ENCODE data around the gene AGXT2. TPM values are rescaled to one million over a fixed set of nuclear protein-coding genes. Genes with fewer than 3 reads are reported as not detected.

Gene AGXT2
- total RNA-seq, 1 donor from 2014 or later, result not detected

DNA sequence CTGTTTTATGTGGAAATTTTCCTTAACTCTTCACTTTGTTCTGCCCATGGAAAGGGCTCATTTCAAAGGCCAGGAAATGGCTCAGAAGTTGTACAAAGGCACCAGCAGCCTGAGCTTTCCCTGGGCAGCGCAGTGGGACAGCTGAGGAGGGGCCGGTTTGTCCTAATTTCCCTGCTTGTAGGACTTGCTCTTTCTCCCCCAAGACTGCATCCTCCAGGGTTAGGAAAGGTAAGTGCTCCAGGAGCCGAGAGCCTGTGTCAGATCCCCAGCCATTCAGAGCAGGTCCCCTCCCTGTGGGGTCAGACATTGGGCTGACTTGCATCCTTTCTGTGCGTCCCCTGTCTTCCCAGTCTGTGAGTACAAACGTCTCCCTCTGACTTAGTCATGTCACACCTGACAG, 43.5 kb downstream of the AGXT2 start:
- no peaks in the 10 kb centered on the region for H3K9me3 Mint-ChIP-seq (ENCODE audit: unreplicated experiment)
- no peaks in the 10 kb centered on the region for H3K4me1 Mint-ChIP-seq (ENCODE audit: unreplicated experiment)
- no peaks in the 10 kb centered on the region for H3K36me3 Mint-ChIP-seq (ENCODE audit: low read depth, unreplicated experiment)
- TF ChIP-seq, protein P1, sequence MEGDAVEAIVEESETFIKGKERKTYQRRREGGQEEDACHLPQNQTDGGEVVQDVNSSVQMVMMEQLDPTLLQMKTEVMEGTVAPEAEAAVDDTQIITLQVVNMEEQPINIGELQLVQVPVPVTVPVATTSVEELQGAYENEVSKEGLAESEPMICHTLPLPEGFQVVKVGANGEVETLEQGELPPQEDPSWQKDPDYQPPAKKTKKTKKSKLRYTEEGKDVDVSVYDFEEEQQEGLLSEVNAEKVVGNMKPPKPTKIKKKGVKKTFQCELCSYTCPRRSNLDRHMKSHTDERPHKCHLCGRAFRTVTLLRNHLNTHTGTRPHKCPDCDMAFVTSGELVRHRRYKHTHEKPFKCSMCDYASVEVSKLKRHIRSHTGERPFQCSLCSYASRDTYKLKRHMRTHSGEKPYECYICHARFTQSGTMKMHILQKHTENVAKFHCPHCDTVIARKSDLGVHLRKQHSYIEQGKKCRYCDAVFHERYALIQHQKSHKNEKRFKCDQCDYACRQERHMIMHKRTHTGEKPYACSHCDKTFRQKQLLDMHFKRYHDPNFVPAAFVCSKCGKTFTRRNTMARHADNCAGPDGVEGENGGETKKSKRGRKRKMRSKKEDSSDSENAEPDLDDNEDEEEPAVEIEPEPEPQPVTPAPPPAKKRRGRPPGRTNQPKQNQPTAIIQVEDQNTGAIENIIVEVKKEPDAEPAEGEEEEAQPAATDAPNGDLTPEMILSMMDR (IDR thresholded peaks at IDR 0.05; ENCODE audit: unreplicated experiment), result no peak
- no peak overlapping the region for H3K4me3 Mint-ChIP-seq (ENCODE audit: unreplicated experiment)
- DNase-seq (ENCODE audit: low spot score), result no peak
- H3K27ac Mint-ChIP-seq (ENCODE audit: unreplicated experiment), result no peak overlapping the region
- H3K27me3 Mint-ChIP-seq (ENCODE audit: unreplicated experiment), result peaks cover 2% of the 10 kb centered on the region

DNA sequence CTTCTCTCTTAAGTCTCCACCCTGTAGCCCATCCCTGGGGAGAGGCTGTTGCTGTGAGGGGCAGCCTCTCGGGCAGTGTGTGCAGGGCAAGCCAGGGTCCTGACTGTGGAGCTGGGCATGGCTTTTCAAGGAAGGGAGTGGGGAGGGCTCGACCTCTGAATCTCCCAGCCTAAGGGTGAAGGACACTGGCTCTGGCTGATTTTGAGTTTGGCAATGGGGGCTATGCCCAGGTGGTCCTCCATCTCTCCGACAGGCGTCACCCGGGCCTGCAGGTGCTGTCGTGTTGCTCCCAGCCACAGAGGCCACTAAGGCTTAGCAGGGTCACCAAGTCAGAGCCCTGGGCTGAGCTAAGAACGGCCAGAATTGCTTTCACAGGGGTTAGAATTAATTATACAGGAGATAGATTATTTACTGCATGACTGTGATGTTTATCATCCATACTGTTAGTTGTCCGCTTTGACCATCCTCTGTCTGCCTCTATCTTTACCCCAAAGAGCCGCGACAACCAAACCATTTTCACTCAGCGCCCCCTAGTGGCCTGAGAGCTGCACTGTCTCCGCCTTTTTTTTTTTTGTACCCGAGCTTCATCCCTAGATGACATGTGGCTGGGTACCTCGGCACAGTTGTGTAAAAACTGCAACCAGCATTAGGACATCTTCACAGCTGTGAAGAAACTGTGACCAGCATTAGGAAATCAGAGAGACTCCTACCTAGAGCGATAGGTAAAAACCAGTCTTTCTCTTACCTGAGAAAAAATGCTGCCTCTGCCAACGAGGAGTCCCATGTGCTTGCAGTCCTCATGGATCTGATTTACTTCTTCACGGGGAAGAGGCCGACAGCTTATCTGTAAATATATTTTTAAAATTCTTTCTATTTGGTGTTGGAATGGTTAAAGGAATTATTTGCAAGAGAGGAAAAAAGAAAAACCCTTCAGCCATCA, 44.5 kb downstream of the AGXT2 start:
- no peaks in the 10 kb centered on the region for H3K4me1 Mint-ChIP-seq (ENCODE audit: unreplicated experiment)
- DNase-seq (ENCODE audit: low spot score), result peak; percentile 69
- H3K9me3 Mint-ChIP-seq (ENCODE audit: unreplicated experiment), result no peaks in the 10 kb centered on the region
- H3K27me3 Mint-ChIP-seq (ENCODE audit: unreplicated experiment), result peaks cover 2% of the 10 kb centered on the region
- no peak overlapping the region for H3K4me3 Mint-ChIP-seq (ENCODE audit: unreplicated experiment)
- TF ChIP-seq, protein P1 (IDR thresholded peaks at IDR 0.05; ENCODE audit: unreplicated experiment), result peak; percentile 98
- no peaks in the 10 kb centered on the region for H3K36me3 Mint-ChIP-seq (ENCODE audit: low read depth, unreplicated experiment)
- no peak overlapping the region for H3K27ac Mint-ChIP-seq (ENCODE audit: unreplicated experiment)

GRCh38 chr5:35002459-35002858, 45.3 kb downstream of the AGXT2 start:
- TF ChIP-seq, protein P1 (IDR thresholded peaks at IDR 0.05; ENCODE audit: unreplicated experiment), result no peak
- peaks cover 2% of the 10 kb centered on the region for H3K27me3 Mint-ChIP-seq (ENCODE audit: unreplicated experiment)
- no peak for DNase-seq (ENCODE audit: low spot score)

GRCh38 chr5:35001842-35002241, 45.9 kb downstream of the AGXT2 start:
- Mint-ChIP-seq H3K4me1 (ENCODE audit: unreplicated experiment) (no peaks in the 10 kb centered on the region), H3K9me3 (ENCODE audit: unreplicated experiment) (no peaks in the 10 kb centered on the region), H3K27ac (ENCODE audit: unreplicated experiment) (no peak overlapping the region), H3K27me3 (ENCODE audit: unreplicated experiment) (peaks cover 2% of the 10 kb centered on the region), H3K4me3 (ENCODE audit: unreplicated experiment) (no peak overlapping the region), H3K36me3 (ENCODE audit: low read depth, unreplicated experiment) (no peaks in the 10 kb centered on the region)
- DNase-seq (ENCODE audit: low spot score), result no peak
- TF ChIP-seq, protein P1 (IDR thresholded peaks at IDR 0.05; ENCODE audit: unreplicated experiment), result no peak

More at GRCh38 chr5:35002459-35002858, 45.3 kb downstream of the AGXT2 start:
- H3K9me3 Mint-ChIP-seq (ENCODE audit: unreplicated experiment), result no peaks in the 10 kb centered on the region
- H3K36me3 Mint-ChIP-seq (ENCODE audit: low read depth, unreplicated experiment), result no peaks in the 10 kb centered on the region
- H3K4me3 Mint-ChIP-seq (ENCODE audit: unreplicated experiment), result no peak overlapping the region
- no peaks in the 10 kb centered on the region for H3K4me1 Mint-ChIP-seq (ENCODE audit: unreplicated experiment)
- H3K27ac Mint-ChIP-seq (ENCODE audit: unreplicated experiment), result no peak overlapping the region

All from endothelial cell (in vitro differentiated cells).